ENCODE data around the gene ZNF333. TPM values are rescaled to one million over a fixed set of nuclear protein-coding genes. Genes with fewer than 3 reads are reported as not detected.
"Not testable (repeated sequence)": the region's sequence is repeated elsewhere in the genome, so short reads cannot be mapped to it uniquely, and the experiment has no call there.

ZNF333 gene
- total RNA-seq, 1 donor from 2014 or later, result 15.0 TPM

DNA sequence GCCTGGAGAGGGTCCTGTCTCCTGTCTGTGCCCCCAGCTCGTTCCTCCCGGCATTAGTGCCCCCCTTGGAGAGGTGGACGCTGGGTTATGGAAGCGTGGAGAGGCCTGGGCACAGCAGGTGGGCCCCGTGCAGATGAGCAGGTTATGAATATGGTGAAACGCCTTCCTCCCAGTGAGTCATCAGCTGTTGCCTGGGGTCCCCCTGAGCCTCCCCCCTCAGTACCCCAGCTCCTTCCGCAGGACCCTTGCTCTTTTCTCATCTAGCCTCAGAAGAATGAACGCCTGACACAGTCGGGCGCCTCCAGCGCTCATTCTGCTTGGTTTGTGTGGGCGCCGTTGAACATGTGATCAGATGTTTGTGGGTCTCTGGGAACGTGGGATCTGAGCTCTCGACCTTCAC lies 76.0 kb downstream of the ZNF333 start:
- H3K9me3 Mint-ChIP-seq; intact Hi-C loops (cut with micrococcal nuclease); H3K27ac Mint-ChIP-seq; H3K4me1 Mint-ChIP-seq; H3K36me3 Mint-ChIP-seq (ENCODE audit: low read depth); H3K27me3 Mint-ChIP-seq; DNase-seq; H3K4me3 Mint-ChIP-seq: not testable (repeated sequence)

DNA sequence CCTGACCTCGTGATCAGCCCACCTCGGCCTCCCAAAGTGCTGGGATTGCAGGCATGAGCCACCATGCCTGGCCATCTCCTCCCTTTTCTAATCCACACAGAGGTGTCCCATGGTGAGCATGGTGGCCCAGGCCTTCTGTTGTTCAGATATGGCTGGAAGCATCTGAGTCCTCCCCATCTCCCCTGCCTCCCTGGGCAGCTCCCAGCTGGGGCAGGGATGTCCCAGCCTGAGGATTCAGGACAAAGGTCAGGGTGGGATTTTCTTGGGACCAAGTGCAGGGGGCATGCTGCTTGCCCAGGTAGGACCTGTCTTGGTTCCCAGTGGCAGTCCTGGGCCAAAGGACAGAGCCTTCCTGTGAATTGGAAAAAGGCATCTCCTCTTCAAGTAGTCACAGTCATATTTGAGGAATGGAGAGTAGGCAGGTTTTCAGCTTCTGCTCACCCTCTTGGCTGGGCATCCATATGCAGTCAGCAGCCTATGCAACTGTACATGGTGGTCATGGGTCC lies 77.7 kb downstream of the ZNF333 start:
- DNase-seq, result no peak
- no peak overlapping the region for H3K27ac Mint-ChIP-seq
- H3K27me3 Mint-ChIP-seq, result no peaks in the 10 kb centered on the region
- H3K4me3 Mint-ChIP-seq, result no peak overlapping the region
- no peaks in the 10 kb centered on the region for H3K4me1 Mint-ChIP-seq
- H3K9me3 Mint-ChIP-seq, result no peaks in the 10 kb centered on the region
- intact Hi-C loops (cut with micrococcal nuclease), result no loop called here
- peaks cover 2% of the 10 kb centered on the region for H3K36me3 Mint-ChIP-seq (ENCODE audit: low read depth)

DNA sequence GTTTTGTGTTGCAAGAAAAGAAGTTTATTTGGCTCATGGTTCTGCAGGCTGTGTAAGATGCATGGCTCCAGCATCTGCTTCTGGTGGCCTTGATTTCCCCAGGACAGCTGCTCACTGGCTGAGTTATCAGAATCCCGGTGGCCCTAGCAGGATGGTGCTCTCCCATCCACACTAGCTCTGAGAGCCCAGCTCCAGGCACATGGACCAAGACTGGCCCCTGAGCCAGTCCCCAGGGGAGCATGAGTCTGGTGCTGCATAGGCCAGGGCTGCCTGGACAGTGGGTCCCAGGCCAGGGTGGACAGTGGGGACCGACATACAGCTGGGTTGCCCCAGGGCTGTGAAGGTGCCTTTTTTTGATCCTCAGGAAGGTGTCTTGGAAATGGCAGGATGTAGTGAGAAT lies 78.2 kb downstream of the ZNF333 start:
- intact Hi-C loops (cut with micrococcal nuclease), result no loop called here

DNA sequence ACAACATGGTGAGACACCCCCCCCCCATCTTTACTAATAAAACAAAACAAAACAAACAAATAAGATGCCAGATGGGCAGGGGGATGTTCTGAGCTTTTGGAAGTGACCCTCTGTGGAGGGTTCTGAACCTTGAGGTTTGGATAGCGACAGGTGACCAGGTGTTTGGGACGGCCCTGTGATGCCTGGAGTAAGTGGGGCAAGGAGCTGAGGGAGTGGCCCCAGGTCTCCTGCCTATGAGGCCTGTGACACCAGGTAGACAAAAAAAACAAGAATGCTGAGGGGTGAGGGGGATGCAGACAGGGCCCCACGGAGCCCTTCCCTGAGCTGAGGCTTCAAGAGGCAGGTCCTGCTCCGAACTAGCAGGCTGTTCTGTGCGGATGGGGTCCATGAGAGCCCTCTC lies 79.4 kb downstream of the ZNF333 start:
- no peak overlapping the region for H3K4me3 Mint-ChIP-seq
- H3K27ac Mint-ChIP-seq, result no peak overlapping the region
- DNase-seq, result no peak
- H3K36me3 Mint-ChIP-seq (ENCODE audit: low read depth), result peaks cover 2% of the 10 kb centered on the region
- intact Hi-C loops (cut with micrococcal nuclease), result no loop called here
- H3K4me1 Mint-ChIP-seq, result no peaks in the 10 kb centered on the region
- H3K9me3 Mint-ChIP-seq, result no peaks in the 10 kb centered on the region
- no peaks in the 10 kb centered on the region for H3K27me3 Mint-ChIP-seq

More for the DNA sequence above, 78.2 kb downstream of the ZNF333 start:
- Mint-ChIP-seq H3K4me3 (no peak overlapping the region), H3K9me3 (no peaks in the 10 kb centered on the region), H3K27me3 (no peaks in the 10 kb centered on the region), H3K36me3 (ENCODE audit: low read depth) (peaks cover 2% of the 10 kb centered on the region), H3K4me1 (no peaks in the 10 kb centered on the region), H3K27ac (no peak overlapping the region)
- DNase-seq, result no peak

DNA sequence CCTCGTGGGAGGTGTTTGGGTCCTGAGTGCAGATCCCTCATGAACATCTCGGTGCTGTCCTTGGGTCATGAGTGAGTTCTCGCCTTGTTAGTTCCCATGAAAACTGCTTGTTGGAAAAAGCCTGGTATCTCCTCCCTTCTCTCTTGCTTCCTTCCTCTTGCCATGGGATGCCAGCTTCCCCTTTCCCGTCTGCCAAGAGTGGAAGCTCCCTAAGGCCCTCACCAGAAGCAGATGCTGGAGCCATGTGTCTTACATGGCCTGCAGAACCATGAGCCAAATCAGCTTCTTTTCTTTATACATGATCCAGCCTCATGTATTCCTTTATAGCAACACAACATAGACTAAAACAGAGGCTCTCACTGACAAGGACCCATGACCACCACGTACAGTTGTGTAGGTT lies 80.3 kb downstream of the ZNF333 start:
- no peaks in the 10 kb centered on the region for H3K27me3 Mint-ChIP-seq
- intact Hi-C loops (cut with micrococcal nuclease), result no loop called here
- no peak for DNase-seq
- no peaks in the 10 kb centered on the region for H3K4me1 Mint-ChIP-seq
- no peak overlapping the region for H3K4me3 Mint-ChIP-seq
- no peak overlapping the region for H3K27ac Mint-ChIP-seq
- no peaks in the 10 kb centered on the region for H3K9me3 Mint-ChIP-seq
- H3K36me3 Mint-ChIP-seq (ENCODE audit: low read depth), result peaks cover 2% of the 10 kb centered on the region

DNA sequence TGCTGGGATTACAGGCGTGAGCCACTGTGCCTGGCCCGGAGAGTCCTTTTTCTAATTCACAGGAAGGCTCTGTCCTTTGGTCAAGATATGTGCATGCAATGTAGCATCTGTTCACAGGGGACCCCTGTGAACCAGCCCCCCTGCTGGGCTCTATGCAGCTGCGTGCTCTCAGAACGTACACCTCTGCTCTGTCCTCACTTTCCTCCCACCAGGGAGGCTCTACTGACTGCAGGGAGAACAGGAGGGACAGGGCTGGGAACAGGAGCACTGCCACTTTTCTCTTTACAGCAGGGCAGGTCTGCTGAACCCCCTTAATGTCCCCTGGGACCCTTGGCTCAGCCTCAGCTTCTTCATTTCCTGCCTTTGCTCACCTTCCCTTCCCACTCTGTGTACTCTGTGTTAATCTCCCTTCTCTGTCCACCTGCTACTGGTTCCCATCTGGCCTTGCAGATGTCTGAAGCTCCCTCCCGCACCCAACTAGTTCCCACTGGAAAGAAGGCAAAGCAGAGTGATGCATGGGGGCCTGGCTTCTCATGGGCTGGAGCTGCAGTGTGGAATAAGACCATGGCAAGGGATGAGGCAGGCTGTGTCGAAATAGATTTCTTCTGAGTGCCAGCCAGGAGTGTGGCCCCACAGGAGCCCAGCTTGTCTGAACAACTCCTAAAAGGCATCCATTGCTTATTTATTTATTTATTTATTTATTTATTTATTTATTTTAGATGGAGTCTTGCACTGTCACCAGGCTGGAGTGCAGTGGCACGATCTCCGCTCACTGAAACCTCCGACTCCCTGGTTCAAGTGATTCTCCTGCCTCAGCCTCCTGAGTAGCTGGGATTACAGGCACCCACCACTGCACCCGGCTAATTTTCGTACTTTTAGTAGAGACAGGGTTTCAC lies 81.3 kb downstream of the ZNF333 start:
- no peak for DNase-seq
- intact Hi-C loops (cut with micrococcal nuclease), result no loop called here
- Mint-ChIP-seq H3K27me3 (peaks cover 6% of the 10 kb centered on the region), H3K4me1 (peaks cover 3% of the 10 kb centered on the region), H3K27ac (no peak overlapping the region), H3K36me3 (ENCODE audit: low read depth) (no peaks in the 10 kb centered on the region), H3K9me3 (no peaks in the 10 kb centered on the region), H3K4me3 (no peak overlapping the region)

DNA sequence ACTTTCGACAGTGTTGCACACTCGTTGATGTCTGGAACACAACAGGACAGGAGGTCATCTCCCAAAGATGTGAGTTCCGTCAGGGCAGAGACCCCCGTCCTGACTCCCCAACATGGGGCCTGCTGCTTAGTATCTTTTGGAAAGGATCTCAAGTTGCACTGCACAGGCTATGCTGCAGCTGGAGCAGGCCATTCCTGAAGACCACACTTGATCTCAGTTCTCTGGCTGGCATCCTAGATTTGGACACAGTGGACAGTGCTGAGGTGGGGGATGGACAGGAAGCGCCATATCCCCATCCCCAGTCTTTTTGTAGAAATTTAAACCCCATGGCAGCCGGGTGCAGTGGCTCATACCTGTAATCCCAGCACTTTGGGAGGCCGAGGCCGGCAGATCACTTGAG lies 82.6 kb downstream of the ZNF333 start:
- Mint-ChIP-seq H3K4me3 (no peak overlapping the region), H3K27me3 (peaks cover 14% of the 10 kb centered on the region), H3K9me3 (no peaks in the 10 kb centered on the region), H3K27ac (no peak overlapping the region), H3K4me1 (peaks cover 3% of the 10 kb centered on the region), H3K36me3 (ENCODE audit: low read depth) (no peaks in the 10 kb centered on the region)
- DNase-seq, result no peak
- intact Hi-C loops (cut with micrococcal nuclease), result no loop called here

DNA sequence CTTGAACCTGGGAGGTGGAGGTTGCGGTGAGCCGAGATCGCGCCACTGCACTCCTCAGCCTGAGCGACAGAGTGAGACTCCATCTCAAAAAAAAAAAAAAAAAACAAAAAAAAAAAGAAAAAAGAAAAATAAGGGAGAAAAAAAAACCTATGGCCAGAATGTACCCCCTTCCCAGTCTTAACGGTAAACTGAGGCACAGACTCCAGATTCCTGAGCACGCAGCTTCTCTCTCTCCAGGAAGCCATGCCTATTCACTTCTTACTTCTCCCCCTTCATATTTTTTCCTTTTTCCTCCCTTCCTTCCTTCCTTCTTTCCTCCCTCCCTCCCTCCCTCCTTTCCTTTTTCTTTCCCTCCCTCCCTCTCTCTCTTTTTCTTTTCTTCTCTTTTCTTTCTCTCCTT lies 83.1 kb downstream of the ZNF333 start:
- H3K4me3 Mint-ChIP-seq, result no peak overlapping the region
- no peaks in the 10 kb centered on the region for H3K36me3 Mint-ChIP-seq (ENCODE audit: low read depth)
- no peak for DNase-seq
- no peaks in the 10 kb centered on the region for H3K9me3 Mint-ChIP-seq
- peaks cover 3% of the 10 kb centered on the region for H3K4me1 Mint-ChIP-seq
- no peak overlapping the region for H3K27ac Mint-ChIP-seq
- intact Hi-C loops (cut with micrococcal nuclease), result no loop called here
- peaks cover 19% of the 10 kb centered on the region for H3K27me3 Mint-ChIP-seq

DNA sequence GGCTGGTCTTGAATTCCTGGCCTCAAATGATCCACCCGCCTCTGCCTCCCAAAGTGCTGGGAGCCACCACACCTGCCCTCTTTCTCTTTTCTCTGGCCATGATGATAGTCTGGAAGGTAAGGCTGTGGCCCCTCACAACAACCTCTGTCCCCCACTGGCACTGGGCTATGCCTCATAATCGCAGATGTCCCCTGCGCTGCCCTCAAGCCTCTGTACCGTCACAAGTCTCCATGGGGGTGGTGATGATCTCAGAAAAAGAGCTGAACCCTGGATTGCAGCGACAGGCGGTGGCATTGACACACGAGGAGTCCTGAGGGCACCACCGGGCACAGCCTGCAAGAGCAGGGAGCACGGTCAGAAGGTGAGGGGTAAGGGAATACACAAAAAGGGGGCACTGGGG lies 83.9 kb downstream of the ZNF333 start:
- peaks cover 21% of the 10 kb centered on the region for H3K27me3 Mint-ChIP-seq
- H3K4me3 Mint-ChIP-seq; DNase-seq; H3K27ac Mint-ChIP-seq; intact Hi-C loops (cut with micrococcal nuclease); H3K4me1 Mint-ChIP-seq; H3K36me3 Mint-ChIP-seq (ENCODE audit: low read depth); H3K9me3 Mint-ChIP-seq: not testable (repeated sequence)

DNA sequence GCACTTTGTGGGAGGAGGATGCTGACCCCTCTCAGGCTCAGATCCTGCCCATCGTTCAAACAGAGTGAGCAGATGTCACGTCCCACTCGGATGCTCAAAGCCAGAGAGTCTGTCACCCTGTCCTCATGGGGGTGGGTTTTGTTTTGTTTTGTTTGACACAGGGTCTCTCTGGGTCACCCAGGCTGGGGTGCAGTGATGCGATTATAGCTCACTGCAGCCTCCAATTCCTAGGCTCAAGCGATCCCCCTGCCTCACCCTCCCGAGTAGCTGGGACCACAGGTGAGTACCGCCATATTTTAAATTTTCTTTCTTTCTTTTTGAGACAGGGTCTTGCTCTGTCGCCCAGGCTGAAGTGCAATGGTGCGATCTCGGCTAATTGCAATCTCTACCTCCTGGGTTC lies 84.5 kb downstream of the ZNF333 start:
- intact Hi-C loops (cut with micrococcal nuclease), result no loop called here
- H3K4me3 Mint-ChIP-seq, result no peak overlapping the region
- peaks cover 3% of the 10 kb centered on the region for H3K4me1 Mint-ChIP-seq
- peaks cover 23% of the 10 kb centered on the region for H3K27me3 Mint-ChIP-seq
- no peak for DNase-seq
- H3K36me3 Mint-ChIP-seq (ENCODE audit: low read depth), result no peaks in the 10 kb centered on the region
- H3K27ac Mint-ChIP-seq, result no peak overlapping the region
- H3K9me3 Mint-ChIP-seq, result no peaks in the 10 kb centered on the region

DNA sequence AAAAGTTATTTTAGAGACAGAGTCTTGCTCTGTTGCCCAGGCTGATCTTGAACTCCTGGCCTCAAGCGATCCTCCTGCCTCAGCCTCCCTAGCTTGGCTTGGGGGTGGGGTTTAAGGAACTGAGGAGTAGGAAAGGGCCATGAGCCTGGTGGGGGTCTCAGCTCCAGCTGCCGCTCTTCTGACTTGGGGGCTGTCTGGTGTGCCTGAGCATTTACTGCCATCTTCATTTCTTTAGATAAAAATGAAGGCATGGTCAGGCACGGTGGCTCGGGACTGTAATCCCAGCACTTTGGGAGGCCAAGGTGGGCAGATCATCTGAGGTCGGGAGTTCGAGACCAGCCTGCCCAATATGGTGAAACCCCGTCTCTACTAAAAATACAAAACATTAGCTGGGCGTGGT lies 85.5 kb downstream of the ZNF333 start:
- H3K27me3 Mint-ChIP-seq, result peaks cover 23% of the 10 kb centered on the region
- H3K9me3 Mint-ChIP-seq; H3K36me3 Mint-ChIP-seq (ENCODE audit: low read depth); intact Hi-C loops (cut with micrococcal nuclease); H3K27ac Mint-ChIP-seq; DNase-seq; H3K4me1 Mint-ChIP-seq: not testable (repeated sequence)
- H3K4me3 Mint-ChIP-seq, result peak overlapping the region; percentile 17

DNA sequence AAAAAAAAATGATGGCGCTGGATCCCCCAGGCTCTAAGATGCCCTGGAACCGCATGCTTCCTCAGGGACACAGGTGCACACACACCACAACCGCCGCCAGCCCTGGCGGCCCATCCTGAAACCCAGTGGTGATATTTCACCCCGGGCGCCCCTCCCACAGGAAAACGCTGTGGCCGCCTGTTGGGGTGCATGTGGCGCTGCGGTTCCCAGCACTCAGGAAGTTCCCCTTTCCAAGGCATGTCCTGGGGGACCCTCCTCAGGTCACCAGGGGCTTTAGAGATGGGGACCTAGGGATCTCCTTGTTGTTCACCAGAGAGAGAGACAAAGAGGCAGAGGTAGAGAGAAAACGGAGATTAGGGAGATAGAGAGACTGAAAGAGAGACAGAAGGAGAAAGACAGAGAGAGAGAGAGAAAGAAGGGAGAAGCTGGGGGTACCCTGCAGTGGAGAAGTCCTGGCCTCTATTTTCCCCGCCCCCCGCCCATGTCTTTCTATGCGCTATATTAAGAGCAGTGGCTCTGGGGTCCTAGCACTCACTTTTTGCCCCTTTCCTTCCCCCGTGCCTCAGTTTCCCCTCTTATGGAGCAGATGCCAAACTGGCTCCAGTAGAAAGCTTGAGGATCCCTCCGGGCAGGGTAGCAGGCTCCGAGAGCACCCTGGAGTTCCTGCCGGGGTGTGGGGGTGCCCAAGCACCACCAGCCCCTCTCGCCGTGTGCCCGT lies 86.2 kb downstream of the ZNF333 start:
- Mint-ChIP-seq H3K36me3 (ENCODE audit: low read depth) (no peaks in the 10 kb centered on the region), H3K4me3 (peak overlapping the region; percentile 81)

DNA sequence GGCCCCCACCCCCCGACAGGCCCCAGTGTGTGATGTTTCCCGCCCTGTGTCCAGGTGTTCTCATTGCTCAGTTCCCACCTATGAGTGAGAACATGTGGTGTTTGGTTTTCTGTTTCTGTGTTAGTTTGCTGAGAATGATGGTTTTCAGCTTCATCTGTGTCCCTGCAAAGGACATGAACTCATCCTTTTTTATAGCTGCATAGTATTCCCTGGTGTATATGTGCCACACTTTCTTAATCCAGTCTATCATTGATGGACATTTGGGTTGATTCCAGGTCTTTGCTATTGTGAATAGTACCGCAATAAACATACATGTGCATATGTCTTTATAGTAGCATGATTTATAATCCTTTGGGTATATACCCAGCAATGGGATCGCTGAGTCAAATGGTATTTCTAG lies 87.8 kb downstream of the ZNF333 start:
- H3K27ac Mint-ChIP-seq; H3K4me1 Mint-ChIP-seq; intact Hi-C loops (cut with micrococcal nuclease); H3K4me3 Mint-ChIP-seq; DNase-seq; H3K36me3 Mint-ChIP-seq (ENCODE audit: low read depth); H3K9me3 Mint-ChIP-seq: not testable (repeated sequence)
- peaks cover 23% of the 10 kb centered on the region for H3K27me3 Mint-ChIP-seq

More for the DNA sequence above, 86.2 kb downstream of the ZNF333 start:
- intact Hi-C loops (cut with micrococcal nuclease), result no loop called here
- H3K27ac Mint-ChIP-seq, result no peak overlapping the region
- no peak for DNase-seq
- peaks cover 23% of the 10 kb centered on the region for H3K27me3 Mint-ChIP-seq
- no peaks in the 10 kb centered on the region for H3K9me3 Mint-ChIP-seq
- peaks cover 3% of the 10 kb centered on the region for H3K4me1 Mint-ChIP-seq

DNA sequence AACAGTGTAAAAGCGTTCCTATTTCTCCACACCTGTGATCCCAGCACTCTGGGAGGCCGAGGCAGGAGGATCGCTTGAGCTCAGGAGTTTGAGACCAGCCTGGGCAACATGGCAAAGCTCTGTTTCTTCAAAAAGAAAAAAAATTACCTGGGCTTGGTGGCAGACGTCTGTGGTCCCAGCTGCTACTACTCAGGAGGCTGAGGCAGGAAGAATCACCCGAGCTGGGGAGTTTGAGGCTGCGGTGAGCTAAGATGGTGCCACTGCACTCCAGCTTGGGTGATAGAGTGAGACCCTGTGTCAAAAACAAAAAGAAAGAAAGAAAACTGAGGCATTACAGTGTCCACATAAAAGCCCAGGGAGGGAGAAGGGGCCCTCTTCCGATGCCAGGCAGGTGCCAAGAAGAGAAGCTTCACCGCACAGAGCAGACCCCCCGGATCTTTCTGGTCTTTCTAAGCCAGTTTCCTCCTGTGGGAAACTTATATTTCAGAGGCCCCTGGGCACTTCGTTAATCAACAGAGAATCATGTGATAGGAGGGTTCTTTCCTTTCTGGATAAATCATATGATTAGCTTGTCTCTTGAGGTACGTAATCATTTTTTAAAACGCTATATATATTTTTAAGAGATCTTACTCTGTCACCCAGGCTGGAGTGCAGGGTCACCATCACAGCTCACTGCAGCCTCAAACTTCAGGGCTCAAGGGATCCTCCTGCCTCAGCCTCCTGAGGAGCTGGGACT lies 88.4 kb downstream of the ZNF333 start, which contains the start of gene ADGRE2:
Gene ADGRE2, minus strand, starts transcription at position 451 of the 736 bp plus-strand sequence. CDS start 1,804 bp downstream, outside the sequence.
- not testable (repeated sequence) for DNase-seq

More for the DNA sequence above, 88.4 kb downstream of the ZNF333 start, which contains the start of gene ADGRE2:
- peaks cover 23% of the 10 kb centered on the region for H3K27me3 Mint-ChIP-seq
- H3K9me3 Mint-ChIP-seq; H3K4me3 Mint-ChIP-seq; H3K36me3 Mint-ChIP-seq (ENCODE audit: low read depth); intact Hi-C loops (cut with micrococcal nuclease); H3K27ac Mint-ChIP-seq; H3K4me1 Mint-ChIP-seq: not testable (repeated sequence)
